Inflammatory macrophage treated with lipopolysaccharide for 1 hour (primary cell): ENCODE results near the gene GPA33.

ENCODE experiments used
- DNase-seq, 2 donors: peaks; one replicate each; pipeline ENCODE4 v3.0.0-alpha.2; 2020 to 2022

The GPA33 gene, protein sequence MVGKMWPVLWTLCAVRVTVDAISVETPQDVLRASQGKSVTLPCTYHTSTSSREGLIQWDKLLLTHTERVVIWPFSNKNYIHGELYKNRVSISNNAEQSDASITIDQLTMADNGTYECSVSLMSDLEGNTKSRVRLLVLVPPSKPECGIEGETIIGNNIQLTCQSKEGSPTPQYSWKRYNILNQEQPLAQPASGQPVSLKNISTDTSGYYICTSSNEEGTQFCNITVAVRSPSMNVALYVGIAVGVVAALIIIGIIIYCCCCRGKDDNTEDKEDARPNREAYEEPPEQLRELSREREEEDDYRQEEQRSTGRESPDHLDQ

DNA sequence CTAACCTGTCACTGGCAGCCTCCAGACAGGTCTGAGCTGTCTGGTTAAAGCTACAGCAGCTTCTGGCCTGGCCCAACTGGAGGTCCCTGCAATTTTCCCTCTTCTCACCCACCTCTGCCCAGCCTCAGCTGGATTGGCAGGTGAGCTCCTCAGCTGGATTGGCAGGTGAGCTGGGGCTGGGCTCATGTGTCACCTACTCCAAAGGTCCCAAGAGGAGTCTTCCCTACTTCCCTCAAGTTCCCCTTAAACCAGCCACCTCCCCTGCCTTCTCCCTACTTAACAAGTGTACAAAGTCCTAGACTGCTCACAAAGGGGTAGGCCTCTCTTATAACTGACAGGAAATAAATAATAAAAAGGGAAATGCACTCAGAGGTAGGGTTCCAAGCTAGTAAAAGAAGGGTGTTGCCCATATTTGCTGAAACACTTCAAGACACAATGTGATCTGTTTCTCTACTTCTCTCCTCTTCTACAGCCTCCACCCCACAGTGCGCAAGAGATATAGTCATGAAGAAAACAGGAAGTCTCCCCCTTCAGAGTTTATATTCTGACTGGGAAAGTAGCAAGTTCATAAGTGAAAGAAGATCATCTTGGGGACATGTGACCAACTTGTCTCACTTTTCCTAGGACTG, at the start of gene GPA33:
Gene GPA33 (minus strand): TSS at position 64 of the 629 bp plus-strand sequence. CDS start 90 bp downstream, outside the sequence.
- peak; percentile 81 to 86 for DNase-seq

DNA sequence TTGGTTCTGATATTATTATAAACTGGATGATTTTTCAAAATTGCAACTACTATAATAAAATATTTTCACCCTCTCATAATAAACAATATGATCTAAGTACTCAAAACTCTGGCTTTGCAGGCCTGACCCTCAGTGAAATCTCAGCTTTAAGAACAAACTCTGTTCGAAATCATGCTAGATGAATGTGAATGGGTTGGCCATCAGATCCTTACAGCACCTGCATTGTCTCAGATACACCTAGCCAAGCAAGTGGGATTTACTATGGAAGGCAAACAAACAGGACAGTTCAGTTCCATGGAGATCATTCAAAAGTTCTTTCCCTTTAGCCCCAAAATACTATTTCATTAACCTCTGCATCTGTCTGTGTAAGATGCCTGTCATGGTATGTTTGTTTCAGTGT, 48.5 kb upstream of the GPA33 start:
- DNase-seq, result no peak

DNA sequence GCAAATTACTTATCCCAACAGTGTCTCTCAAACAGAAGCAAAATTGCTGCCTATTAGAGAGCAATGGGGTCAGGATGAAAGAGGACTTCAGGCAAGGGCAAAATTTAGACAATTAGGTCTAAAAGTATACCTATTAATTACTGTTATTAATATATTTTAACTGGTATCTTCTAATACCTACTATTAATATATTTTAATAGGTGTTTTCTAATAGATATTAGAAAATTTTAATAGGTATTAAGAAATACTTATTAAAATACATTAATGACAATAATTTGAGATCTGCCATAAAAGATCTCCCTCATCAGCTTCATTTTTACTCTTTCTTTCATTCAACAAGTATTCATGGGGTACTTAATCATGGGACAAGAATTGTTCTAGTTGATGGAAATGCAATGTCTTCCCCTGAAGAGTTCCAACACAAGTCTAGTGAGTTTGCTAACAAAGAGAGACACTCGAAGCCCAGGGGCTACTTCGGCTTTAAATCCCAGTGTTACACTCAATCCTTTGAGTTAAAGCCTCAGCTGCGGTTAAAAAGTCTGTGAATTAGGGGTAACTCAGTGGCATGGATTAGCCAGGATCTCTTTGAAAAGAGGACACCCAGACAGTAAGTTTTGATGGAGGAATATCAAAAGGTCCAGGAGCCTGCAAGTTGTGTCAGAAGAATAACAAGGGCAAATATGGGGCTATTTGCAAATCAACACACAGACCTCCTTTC, 47.8 kb upstream of the GPA33 start:
- DNase-seq, result no peak

DNA sequence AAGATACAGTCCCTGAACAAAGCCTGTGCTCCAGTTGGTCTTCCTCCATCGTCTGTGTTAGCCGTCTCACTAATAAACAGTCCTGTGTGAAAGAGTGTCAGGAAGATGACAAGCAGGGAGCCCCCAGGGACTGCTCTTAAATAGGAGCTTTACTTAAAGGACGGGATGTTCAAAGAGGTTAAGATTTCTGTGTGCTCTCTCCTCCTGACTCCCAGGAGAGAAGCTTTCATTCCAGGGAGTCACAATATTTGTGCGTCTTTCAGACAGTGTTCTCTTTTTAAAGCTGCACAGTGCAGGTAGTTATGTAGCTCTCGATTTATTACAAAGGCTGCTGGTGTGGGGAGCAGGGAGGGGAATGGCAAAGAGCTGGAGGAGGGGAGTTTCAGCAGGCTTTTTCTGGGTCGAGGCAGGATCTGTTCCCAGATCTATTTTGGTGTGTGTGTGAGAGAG, 47.2 kb upstream of the GPA33 start:
- no peak for DNase-seq

DNA sequence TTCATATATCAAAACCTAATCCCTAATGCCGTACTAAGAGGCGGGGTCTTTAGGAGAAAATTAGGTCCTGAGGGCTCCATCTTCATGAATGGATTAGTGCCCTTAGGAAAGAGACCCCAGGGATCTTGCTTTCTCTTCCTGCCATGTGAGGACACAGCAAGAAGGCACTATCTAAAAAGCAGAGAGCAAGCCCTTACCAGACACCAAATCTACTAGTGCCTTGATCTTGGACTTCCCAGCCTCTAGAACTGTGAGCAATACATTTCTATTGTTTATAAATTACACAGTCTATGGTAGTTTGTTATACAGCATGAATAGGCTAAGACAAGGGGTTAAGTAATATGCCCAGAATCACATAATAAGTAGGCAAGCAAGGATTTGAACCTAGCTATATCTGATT, 46.6 kb upstream of the GPA33 start:
- no peak for DNase-seq

DNA sequence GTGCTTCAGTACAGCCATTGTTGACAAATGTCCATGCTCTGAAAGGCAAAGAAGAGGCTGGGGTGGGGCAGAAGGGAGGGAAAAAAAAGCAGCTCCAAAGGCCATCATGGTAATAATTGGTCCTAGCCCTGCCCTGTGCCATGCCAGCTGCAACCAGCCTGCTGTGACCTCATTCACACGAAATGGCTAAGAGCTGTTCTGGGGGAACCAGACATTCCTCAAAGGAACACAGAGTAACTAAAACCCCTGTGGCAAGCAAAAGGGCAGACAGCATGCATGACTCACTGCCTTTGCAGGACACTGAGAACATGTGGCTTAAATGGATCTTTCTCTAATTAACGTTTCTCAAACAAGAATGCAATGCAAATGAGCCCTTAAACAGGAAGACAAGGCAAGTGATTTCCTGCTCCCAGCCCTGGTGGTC, 46.0 kb upstream of the GPA33 start:
- DNase-seq, result no peak

DNA sequence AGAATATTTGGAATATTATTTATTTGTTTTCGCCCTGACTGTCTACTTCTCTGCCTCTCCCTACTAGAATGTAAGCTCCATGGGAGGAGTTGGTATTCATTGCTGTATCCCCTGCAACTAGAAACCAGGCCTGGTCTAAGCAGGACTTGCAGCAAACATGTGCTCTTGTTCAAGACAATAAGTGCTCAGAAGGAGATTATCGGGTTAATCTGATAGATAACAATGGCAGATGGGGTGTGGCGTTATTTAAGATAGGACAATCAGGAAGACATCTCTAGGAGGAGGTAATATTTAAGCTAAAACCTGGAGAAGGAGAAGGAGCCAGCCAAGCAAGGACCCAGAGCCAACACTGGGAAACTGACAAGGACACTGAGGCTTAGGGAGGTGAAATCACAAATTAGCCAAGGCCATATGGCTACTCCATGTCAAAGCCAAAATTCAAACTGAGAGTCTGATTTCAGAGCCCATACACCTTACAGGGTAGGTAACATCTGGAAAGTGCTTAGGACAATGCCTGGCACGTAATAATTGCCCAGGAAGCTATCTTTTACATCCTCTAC, 45.2 kb upstream of the GPA33 start:
- no peak for DNase-seq

DNA sequence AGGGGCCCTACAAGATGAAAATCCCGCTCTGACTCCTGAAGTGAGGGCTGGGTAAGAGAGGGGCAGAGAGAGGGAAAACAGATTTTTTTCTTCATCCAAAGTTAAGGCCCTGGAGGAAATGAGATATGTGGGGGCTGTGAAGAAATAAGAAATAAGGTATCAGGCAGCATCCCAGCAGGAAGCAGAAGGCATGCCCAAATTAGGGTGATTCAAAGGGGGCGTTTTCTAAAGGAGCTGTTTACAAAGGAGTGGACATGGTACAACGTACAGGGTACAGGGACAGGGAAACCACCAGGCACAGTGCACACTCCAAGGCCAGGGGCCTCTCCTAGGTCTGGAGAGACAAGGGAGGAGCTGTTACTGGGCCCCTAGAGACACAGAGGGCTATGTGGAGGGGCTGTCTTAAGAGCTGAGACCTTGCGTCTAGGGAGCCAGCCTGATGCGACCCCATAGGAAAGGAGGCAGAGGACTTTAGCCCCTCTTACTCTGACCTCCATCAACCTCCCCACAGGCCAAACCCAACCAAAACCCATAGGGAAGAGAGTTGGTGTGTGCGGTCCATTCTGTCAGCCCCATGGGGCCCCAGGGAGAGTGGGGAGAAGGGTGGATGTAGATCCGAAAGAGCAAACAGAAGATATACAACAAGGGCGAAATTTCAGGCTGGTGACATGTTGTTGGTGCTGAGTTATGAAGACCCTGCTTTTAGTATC, 42.3 kb upstream of the GPA33 start:
- no peak for DNase-seq

DNA sequence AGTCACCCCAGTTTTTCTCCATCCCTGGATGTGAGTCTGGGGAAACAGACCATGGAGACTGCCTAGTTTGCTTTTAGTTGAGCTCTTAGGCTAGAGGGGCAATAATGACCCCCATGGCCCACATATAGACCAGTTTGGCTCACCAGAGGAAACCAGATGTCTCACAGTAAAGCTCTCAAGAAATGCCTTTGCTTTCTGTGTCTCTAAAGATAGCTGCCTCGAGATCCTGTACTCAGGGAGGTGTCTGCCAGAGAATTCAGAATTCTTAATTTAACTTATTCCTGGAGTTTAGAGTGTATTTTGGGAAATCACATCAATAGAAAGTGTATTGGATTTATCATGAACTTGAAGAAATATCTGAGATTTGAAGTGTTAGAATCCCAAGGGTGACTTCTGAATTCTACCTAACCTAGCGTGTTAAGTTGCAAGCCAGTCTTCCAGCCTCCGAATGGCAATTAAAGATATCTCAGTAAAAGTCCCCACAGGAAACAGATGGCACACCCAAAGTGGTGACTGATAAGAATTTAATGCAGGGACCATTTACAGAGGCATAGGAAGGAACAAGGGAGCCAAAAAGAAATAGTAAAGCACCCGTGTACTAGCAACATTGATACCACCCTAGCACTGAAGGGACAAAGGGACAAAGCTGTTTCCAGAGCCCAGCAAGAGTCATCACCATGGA, 40.8 kb upstream of the GPA33 start:
- no peak for DNase-seq

DNA sequence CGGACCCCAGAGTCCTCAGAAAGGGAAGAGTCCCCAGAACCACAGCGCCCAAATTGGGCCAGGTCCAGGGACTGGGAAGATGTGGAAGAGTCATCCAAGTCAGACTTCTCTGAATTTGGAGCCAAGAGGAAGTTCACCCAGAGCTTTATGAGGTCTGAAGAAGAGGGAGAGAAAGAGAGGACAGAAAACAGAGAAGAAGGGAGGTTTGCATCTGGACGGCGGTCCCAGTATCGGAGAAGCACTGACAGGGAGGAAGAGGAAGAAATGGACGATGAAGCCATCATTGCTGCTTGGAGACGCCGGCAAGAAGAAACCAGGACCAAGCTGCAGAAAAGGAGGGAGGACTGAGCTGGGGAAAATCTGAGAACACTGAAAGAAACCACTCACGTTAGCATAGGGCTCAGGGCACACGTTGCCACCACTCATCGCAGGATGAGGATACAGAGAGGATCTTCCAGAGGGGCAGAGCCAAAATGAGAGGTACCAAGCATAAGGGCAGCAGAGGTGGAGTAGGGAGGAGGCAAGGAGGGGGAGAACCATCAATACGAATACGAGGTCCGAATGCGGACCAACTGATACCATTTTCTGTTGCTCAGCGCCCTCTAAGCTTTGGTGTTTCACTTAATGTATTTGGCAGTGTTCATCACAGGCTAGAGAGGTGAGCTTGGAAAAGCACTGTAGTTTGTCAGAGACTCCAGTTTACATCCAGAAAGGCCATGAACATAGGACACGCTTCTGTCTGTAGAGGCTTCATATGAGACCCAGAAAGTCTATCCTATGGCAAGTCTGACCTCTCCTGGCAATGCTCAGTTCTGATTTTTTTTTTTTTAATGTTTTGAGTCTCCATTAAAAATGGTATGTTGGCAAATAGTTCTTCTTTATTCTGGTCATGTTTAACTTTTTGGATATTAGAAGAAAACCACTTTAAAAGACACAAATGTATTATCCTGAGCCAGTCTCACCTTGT, 38.4 kb upstream of the GPA33 start:
- no peak for DNase-seq

DNA sequence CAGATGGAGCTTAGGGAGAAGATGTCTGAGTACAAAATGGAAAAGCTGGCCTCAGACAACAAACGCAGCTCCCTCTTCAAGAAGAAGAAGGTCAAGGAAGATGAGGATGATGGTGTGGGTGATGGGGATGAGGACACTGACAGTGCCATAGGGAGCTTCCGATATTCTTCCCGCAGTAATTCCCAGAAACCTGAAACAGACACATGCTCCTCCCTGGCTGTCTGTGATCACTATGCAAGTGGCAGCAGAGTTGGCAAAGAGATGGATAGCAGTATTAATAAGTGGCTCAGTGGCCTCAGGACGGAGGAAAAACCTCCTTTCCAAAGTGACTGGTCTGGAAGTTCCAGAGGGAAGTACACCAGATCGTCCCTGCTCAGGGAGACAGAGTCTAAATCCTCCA, 37.5 kb upstream of the GPA33 start:
- DNase-seq, result no peak

DNA sequence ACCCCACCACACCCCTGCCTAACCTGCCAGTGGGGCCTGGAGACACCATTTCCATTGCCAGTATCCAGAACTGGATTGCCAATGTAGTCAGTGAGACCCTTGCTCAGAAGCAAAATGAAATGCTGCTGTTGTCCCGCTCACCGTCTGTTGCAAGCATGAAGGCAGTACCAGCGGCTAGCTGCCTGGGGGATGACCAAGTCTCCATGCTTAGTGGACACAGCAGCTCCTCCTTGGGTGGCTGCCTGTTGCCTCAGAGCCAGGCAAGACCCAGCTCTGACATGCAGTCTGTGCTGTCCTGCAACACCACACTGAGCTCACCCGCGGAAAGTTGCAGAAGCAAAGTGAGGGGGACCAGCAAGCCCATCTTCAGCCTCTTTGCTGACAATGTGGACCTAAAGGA, 37.1 kb upstream of the GPA33 start:
- DNase-seq, result no peak

DNA sequence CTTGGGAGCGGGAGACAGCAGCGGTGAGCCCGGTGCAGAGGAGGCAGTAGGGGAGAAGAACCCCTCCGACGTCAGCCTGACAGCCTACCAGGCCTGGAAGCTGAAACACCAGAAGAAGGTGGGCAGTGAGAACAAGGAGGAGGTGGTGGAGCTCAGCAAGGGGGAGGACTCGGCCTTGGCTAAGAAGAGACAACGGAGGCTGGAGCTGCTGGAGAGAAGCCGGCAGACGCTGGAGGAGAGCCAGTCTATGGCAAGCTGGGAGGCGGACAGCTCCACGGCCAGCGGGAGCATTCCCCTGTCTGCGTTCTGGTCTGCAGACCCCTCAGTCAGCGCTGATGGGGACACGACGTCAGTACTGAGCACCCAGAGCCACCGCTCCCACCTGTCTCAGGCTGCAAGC, 36.6 kb upstream of the GPA33 start:
- no peak for DNase-seq

DNA sequence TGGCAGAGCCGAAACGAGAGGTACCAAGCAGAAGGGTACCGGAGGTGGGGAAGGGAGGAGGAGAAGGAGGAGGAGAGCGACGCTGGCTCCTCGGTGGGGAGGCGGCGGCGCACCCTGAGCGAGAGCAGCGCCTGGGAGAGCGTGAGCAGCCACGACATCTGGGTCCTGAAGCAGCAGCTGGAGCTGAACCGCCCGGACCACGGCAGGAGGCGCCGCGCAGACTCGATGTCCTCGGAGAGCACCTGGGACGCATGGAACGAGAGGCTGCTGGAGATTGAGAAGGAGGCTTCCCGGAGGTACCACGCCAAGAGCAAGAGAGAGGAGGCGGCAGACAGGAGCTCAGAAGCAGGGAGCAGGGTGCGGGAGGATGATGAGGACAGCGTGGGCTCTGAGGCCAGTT, 36.1 kb upstream of the GPA33 start:
- DNase-seq, result no peak

DNA sequence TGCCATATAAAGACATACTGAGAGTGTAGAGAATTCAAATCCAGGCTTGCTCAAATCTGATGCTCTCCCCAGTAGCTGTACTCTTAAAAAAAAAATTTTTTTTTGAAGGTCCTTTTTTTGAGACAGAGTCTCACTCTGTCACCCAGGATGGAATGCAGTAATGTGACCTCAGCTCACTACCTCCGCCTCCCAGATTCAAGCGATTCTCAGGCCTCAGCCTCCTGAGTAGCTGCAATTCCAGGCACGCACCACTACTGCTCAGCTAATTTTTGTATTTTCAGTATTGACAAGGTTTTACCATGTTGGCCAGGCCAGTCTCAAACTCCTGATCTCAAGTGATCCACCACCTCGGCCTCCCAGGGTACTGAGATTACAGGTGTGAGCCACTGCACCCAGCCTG, 32.4 kb upstream of the GPA33 start:
- DNase-seq, result no peak

DNA sequence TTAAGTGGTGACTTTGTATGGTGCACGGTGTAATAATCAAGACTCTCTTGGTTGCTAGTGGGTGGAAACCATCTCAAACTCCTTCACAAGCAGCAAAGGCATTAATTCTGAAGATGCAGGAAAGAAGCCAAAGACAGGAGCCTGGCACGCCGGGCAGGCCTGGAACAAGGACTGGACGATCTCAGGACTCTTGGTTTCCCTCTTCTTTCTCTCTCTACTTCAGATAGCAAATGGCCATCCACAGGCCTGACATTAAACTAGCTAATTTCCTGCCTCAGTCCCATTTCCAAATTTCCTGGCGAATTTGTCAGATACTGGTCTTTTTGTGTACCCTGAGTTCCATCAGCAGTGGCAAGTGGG, 31.9 kb upstream of the GPA33 start:
- DNase-seq, result no peak

DNA sequence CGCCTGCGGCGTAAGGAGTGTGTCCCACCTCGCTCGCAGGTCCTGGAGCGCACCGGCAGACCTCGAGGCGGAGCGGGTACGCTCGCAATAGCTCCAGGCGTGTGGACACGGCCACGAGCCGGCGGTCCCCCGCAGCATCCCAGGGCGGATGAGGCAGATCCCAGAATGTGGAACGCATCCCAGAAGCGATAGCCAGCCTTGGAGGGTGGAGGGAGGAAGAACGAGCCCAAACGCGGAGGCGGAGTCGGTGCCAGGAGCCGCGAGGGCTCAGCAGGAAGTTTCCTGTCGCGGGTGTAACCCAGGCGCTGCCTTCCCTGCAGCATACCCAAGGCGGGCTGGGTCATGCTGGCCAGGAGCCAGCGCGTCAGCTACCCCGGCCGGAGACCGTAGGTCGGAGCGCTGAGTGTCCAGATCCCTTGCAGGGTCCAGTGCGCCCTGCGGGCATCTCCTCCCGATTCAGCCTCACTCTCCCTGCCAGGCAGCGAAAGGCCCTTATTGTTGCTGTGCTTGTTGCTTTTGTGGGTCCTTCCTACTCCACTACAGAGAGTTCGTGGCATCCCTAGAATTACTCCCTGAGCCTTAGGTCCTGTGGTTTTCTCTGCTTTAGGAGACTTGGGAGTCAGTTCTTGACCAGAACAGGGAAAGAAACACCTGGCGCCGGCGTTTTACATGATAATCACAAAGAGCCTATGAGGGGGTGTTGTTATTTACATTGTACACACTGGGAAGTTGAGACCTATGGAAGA, 31.4 kb upstream of the GPA33 start:
- DNase-seq, result peak; percentile 34 to 38

DNA sequence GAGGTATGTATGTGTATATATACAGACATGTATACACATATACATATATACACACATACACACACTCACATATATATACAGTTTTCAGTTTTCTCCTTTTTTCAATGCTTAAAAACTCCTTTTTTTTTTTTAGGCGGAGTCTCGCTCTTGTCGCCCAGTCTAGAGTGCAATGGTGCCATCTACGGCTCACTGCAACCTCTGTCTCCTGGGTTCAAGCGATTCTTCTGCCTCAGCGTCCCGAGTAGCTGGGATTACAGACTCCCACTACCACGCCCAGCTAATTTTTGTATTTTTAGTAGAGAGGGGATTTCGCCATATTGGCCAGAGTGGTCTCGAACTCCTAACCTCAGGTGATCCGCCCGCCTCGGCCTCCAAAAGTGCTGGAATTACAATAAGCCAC, 30.7 kb upstream of the GPA33 start:
- DNase-seq, result no peak

DNA sequence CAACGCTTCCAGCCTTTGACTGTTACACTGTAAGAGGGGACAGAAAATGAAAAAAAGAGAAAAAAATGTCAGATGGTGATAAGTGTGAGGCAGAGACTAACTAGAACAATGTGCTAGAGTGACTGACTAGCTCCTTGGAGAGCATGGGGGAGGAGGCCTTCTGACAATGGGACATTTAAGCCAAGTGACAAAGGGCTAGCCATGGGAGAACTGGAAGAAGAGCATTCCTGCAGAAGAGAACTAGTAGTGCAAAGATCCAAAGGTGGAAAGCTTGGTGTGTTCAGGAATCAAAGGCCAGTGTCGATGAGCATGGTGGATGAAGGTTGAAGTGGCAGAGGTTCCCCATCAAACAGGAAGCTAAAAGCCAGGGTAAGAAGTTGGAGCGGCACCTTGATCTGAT, 29.5 kb upstream of the GPA33 start:
- no peak for DNase-seq

DNA sequence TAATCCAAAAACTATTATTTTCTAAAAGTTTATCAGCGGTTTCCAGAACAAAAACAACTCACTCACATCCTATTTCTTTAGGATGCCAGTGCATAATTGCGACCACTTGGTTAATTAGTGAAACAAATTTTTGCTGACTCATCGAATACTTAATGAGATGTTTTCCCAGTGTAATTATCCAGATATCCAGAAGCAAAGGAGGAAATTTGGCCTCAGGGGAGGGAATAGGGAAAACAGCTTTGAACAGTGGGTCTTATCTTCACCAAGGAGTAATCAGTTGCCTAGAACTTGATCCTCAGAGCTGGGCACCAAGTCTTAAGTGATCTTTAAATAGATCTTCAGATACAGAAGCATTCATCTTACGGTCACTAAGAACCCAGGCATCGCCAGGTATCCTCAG, 28.0 kb upstream of the GPA33 start:
- DNase-seq, result no peak

DNA sequence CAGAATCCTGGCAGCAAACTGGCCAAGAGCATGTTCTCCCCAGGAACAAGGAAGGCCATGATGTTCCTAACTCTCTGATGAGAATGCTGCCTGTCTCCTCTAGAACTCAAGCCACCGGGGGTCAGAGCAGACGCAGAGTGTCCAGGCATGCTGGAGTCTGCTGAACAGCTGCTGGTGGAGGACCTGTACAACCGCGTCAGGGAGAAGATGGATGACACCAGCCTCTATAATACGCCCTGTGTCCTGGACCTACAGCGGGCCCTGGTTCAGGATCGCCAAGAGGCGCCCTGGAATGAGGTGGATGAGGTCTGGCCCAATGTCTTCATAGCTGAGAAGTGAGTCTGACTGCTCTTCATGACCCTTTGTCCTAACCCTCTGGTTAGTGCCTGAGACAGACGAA, 27.0 kb upstream of the GPA33 start:
- DNase-seq, result no peak
